GM21526 (cell line): ENCODE measurements around the gene ERAL1.
"Not testable (repeated sequence)": the region's sequence is repeated elsewhere in the genome, so short reads cannot be mapped to it uniquely, and the experiment has no call there.

ENCODE experiments used
- ATAC-seq: cut with Tn5 transposase; IDR thresholded peaks from one replicate; pipeline ENCODE4 v1.9.1; 2021; ENCODE audit warnings: moderate library complexity; ENCODE audit not compliant: unreplicated experiment, low FRiP score

Gene ERAL1

DNA sequence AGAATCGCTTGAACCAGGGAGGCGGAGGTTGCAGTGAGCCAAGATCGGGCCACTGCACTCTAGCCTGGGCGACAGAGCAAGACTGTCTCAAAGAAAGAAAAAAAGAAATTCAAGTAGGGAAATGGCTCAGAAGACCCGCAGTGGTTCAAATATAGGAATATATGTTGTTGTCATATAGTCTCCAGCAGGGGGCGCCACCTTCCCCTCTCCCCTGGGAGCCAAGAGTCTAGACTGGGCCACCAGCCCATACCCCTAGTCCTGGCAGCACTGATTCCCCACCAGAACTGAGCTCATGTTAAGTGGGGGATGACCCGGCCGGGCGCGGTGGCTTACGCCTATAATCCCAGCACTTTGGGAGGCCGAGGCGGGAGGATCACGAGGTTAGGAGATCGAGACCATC lies 6.1 kb upstream of the ERAL1 start:
- not testable (repeated sequence) for ATAC-seq

DNA sequence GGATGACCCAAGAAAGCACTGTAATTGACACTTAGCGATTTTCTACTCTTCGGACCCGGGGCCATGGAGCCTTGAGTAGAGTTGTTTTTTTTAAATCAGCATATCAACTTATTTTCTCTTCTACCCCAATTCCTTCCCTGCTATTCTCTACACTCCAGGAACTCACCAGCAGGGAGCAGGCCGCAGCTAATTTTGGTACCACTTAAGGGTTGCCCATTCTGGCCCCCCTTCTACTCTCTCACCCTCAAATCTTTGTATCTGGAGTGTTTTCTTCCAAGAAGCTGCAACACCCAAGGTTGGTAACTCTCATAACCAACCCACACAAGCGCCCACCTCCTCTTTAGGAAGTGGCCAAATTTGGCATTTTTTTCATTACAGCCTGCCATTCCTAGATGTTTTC lies 5.5 kb upstream of the ERAL1 start:
- ATAC-seq, result no peak

DNA sequence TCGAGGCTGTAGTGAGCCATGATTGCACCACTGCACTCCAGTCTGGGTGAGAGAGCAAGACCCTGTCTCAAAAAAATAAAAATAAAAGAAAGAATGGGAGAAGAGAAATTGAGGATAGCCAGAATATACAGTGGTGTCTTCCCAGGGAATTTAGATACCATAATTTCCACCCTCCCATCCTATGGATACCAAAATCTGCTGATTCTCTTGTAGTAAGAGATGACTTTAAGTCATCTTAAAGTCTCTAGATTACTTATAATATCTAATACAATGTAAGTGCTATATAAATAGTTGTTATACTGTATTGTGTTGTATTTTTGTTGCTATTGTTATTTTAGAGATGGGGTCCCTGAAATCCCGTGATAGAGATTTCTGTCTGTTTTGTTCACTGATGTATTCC lies 1.5 kb upstream of the ERAL1 start:
- ATAC-seq, result no peak

- ATAC-seq, result no peak
Measured at GRCh38 chr17:28855336-28855679, 492 bp downstream of the ERAL1 start.

GRCh38 chr17:28856028-28856574 lies 1.3 kb downstream of the ERAL1 start:
- ATAC-seq, result no peak

- ATAC-seq, result no peak
Measured at GRCh38 chr17:28857905-28858800, 3.3 kb downstream of the ERAL1 start.

- no peak for ATAC-seq
Measured at GRCh38 chr17:28858801-28859355, 4.1 kb downstream of the ERAL1 start.

DNA sequence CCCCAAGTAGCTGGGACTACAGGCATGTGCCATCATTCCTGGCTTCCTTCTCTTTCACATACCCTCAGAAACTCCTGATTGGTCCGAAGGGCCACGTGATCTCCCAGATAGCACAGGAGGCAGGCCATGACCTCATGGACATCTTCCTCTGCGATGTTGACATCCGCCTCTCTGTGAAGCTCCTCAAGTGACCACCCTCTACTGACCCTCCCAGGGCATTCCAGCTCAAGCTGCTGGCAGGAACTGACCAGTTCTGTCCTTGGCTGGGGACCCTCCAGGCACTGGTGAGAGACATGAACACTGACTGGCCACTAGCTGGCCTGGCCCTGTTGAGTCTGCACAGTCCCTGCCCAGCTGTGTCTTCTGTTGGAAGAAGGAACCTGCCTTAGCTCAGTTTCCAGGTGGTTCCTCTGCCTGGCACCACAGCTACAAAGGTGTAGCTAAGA lies 5.6 kb downstream of the ERAL1 start:
- ATAC-seq, result no peak

DNA sequence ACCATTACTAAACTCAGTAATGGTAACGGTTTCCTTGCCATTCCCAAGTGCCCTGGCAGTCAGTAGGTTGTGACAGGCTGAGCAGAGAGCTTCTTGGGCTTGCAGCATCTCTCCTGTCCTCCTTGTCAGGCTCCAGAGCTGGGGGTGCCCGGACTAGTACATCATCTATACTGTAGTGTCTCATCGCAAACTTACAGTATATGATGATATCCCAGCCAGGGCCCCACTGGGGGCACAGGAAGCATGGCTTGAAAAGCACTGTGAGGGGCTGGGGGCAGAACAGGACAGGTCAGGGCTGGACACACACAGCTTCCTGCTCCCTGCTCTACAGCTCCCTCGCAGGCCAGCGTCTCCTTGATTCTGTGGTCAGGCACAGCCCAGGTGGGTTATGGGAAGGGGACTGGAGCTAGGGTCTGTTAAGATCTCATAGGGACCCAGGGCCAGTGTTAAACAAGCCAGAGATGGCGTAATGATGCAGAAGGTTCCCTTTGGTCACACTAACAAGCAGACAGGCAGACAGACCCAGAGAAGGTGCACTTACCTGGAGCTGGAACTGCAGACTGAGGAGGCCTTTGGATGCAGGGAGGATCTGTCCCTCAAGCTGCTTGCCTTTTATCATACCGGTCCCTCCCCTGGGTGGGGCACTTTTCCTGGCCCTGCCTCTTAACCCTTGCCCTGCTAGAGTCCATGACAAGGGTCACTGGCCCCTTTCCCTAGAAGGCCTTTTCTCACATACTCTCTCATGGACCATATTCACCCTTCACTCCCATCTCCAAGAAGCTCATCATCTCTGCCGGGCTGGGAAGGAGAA lies 6.8 kb downstream of the ERAL1 start:
- no peak for ATAC-seq

GRCh38 chr17:28862561-28862960 lies 7.7 kb downstream of the ERAL1 start:
- ATAC-seq, result no peak

DNA sequence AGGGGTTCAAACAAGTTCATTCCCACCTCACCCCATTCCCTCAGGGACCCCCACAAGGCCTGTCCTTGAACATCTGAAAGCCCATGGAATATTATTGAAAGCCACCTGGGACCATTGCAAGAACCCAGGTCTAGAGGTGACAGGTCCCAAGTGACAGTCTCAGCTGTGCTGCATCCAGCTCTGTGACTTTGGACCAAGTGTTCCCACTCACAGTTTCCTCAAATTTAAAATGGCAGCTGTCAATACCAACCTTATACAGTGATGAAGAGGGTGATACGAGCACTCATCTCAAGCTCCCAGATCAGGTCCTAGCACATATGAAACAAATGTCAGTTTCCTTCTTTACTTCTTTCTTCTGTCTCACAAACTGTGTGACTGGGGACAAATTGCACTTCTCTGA lies 9.1 kb downstream of the ERAL1 start:
- no peak for ATAC-seq

- ATAC-seq, result no peak
Measured at GRCh38 chr17:28864991-28865849, 10.4 kb downstream of the ERAL1 start.

DNA sequence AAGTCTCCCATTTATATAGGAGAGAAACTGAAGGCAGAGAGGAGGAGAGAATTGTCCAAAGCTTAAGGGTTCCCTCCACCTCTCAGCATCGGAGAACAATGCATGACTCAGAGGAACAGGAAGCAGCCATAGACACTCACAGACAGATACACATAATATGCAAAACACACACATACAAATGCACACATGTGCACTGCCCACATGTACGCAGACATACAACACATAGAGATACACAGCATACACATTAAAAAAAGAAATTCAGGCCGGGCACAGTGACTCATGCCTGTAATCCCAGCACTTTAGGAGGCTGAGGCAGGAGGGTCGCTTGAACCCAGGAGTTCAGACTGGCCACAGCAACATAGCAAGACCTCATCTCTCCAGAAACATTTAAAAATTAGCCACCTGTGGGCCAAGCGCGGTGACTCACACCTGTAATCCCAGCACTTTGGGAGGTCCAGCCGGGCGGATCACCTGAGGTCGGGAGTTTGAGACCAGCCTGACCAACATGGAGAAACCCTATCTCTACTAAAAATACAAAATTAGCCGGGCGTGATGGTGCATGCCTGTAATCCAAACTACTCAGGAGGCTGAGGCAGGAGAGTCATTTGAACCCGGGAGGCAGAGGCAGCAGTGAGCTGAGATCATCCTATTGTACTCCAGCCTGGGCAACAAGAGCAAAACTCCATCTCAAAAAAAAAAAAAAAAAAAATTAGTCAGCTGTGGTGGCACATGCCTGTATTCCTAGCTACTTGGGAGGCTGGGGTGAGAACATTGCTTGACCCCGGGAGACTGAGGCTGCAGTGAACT lies 11.3 kb downstream of the ERAL1 start:
- no peak for ATAC-seq

DNA sequence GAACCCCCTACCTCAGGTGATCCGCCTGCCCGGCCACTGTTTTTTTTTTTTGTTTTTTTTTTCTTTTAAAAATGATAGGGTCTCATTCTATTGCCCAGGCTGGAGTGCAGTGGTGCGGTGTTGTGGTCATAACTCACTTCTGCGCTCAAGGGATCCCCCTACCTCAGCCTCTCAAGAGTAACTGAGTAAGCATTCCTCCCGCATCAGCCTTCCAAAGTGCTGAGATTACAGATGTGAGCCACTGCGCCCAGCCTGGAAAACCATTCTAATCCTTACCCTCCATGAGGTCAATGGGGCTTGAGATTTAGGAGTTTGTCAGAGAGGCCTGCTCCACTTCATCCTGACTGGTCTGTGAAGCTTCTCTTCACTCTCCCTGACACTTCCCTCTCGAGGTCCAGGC lies 12.5 kb downstream of the ERAL1 start:
- ATAC-seq, result no peak

DNA sequence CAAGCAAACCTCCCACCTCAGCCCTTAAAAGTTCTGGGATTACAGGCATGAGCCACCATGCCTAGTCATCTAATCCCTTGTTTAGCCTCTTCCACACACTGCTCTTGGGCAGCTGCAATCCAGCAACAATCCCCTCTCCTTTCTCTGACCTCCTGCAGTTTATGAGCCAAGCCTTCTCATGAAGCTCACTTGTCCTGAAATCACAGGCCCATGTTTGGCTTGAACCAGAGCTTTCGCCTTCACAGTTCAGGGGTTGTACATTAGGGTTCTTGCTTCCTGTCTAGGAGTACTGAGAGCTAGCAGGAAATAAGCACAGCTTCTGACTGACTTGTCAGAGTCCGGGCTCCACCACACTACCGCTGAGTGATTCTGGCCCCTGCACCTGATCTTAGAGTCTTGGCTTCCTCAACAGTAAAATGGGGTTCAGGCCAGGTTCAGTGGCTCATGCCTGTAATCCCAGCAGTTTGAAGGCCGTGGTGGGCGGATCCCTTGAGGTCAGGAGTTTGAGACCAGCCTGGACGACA lies 16.3 kb downstream of the ERAL1 start:
- peak; percentile 84 for ATAC-seq

DNA sequence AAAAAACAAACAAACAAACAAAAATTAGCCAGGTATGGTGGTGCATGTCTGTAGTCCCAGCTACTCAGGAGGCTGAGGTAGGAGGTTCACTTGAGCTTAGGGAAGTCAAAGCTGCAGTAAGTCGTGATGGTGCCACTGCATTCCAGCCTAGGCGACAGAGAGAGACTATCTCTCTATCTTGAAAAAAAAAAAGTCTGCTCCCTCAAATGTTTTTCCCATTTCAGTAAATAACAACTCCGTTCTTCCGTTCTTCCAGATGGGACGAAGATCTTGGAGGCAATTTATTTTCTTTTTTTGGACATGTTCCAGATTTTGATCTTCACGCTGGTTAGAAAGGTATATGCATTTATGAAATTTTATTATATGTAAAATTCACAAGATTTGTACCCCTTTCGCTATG lies 19.0 kb downstream of the ERAL1 start:
- ATAC-seq, result no peak

DNA sequence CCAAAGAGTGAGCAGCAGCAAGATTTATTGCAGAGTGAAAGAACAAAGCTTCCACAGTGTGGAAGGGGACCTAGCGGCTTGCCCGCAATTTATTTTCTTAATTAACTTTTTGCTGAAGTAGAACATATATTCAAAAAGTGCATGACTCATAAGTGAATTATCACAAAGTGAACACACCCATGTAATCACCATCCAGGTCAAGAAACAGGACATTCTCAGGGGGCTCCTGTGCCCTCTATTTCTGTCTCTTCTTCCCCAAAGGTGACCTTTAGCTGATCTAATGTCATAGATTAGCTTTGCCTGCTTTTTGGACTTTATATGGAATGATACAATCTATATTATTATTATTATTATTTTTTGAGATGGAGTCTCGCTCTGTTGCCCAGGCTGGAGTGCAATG lies 19.9 kb downstream of the ERAL1 start:
- ATAC-seq, result no peak

- no peak for ATAC-seq
Measured at GRCh38 chr17:28875848-28876550, 21.2 kb downstream of the ERAL1 start.
